HCT116 (cell line): ENCODE data around the gene NAA16. TPM values are rescaled to one million over a fixed set of nuclear protein-coding genes. Genes with fewer than 3 reads are reported as not detected.

ENCODE experiments used
- ATAC-seq: fragments of 200-7000 bp; cut with Tn5 transposase; 2 replicates; pipeline ENCODE4 v1.9.1; 2020; ENCODE audit warnings: mild to moderate bottlenecking, moderate library complexity
- BruUV-seq: library from RNA; stranded (reverse); fragments of 400-500 nt; replicated peaks from 2 replicates; lab custom pipeline; 2021; lab: Mats Ljungman, UMichigan
- CTCF ChIA-PET: fragments of 300-600 bp; sonication (Branson Sonifier 250); formaldehyde crosslinking; loops from one replicate; lab custom pipeline; 2021; ENCODE audit warnings: antibody characterized with exemption; lab: Charles Lee
- POLR2A ChIA-PET: fragments of 300-600, 350-600 bp; sonication (Branson Sonifier 250); formaldehyde crosslinking; loops from one replicate; lab custom pipeline; 2021; ENCODE audit warnings: antibody characterized with exemption; lab: Charles Lee
- RAD21 ChIA-PET, 2 experiments: fragments of 300-600 bp; sonication (Branson Sonifier 250); formaldehyde crosslinking; loops; one replicate each; lab custom pipeline; 2023; ENCODE audit warnings: low total read pairs in 2 of 2; ENCODE audit not compliant: uncharacterized antibody in 2 of 2, unreplicated experiment in 2 of 2, low non-redundant PET in 1 of 2; lab: Charles Lee
- DNase-seq: peaks from one replicate; pipeline ENCODE4 v3.0.0-alpha.2; 2010; ENCODE audit warnings: low read depth, low spot score
- H2AFZ ChIP-seq: fragments of 200-600 bp; shearing (Covaris generic), sonication (generic); 2 replicates; pipeline ENCODE4 v1.6.1; 2017; ENCODE audit warnings: low read depth, mixed run types, mixed read lengths, antibody characterized with exemption, low read length; ENCODE audit not compliant: poor library complexity, severe bottlenecking
- H3K27ac ChIP-seq: 2 replicates; pipeline ENCODE4 v1.5.1; 2012; ENCODE audit warnings: low read depth, low read length
- H3K27me3 ChIP-seq: fragments of 200-600 bp; sonication (generic); 2 replicates; pipeline ENCODE4 v1.6.1; 2016; ENCODE audit warnings: mixed run types, low read length, mixed read lengths; ENCODE audit not compliant: insufficient read depth
- H3K36me3 ChIP-seq, 2 experiments: fragments of 200-500 bp in 1 of 2; fragments of 200-600 bp in 1 of 2; sonication (Bioruptor generic) in 1 of 2; sonication (generic) in 1 of 2; 2 replicates each; pipeline versions ENCODE4 v1.5.1 to v1.6.1; 2014 to 2016; ENCODE audit warnings: low read length in 2 of 2, inconsistent platforms in 1 of 2, mixed read lengths in 1 of 2, mixed run types in 1 of 2; ENCODE audit not compliant: insufficient read depth in 2 of 2, control insufficient read depth in 1 of 2
- H3K4me1 ChIP-seq, 2 experiments: fragments of 200-600 bp in 1 of 2; sonication (generic) in 1 of 2; 2 replicates each; pipeline versions ENCODE4 v1.5.1 to v1.6.1; 2012 to 2017; ENCODE audit warnings: low read length in 2 of 2, inconsistent platforms in 1 of 2, mild to moderate bottlenecking in 1 of 2, mixed read lengths in 1 of 2, mixed run types in 1 of 2, moderate library complexity in 1 of 2; ENCODE audit not compliant: insufficient read depth in 2 of 2, control insufficient read depth in 1 of 2
- H3K4me2 ChIP-seq: fragments of 200-600 bp; sonication (generic); 2 replicates; pipeline ENCODE4 v1.6.1; 2017; ENCODE audit warnings: mixed run types, low read length, mixed read lengths
- H3K4me3 ChIP-seq, 2 experiments: fragments of 200-600 bp in 1 of 2; sonication (generic) in 1 of 2; replicated peaks in 1 of 2; 2 replicates each; pipeline ENCODE4 v1.5.1; 2011 to 2016; ENCODE audit warnings: low read length in 2 of 2, control low read depth in 1 of 2, low read depth in 1 of 2, mild to moderate bottlenecking in 1 of 2, mixed read lengths in 1 of 2, mixed run types in 1 of 2
- H3K79me2 ChIP-seq: fragments of 200-600 bp; sonication (generic); 2 replicates; pipeline ENCODE4 v1.6.1; 2017; ENCODE audit warnings: mild to moderate bottlenecking, mixed run types, low read length, moderate library complexity, mixed read lengths; ENCODE audit not compliant: insufficient read depth
- H3K9ac ChIP-seq: fragments of 200-600 bp; sonication (generic); 2 replicates; pipeline ENCODE4 v1.6.1; 2016; ENCODE audit warnings: low read length, mixed read lengths
- H3K9me2 ChIP-seq: fragments of 200-600 bp; sonication (generic), shearing (Covaris generic); 2 replicates; pipeline ENCODE4 v1.6.1; 2017; ENCODE audit warnings: mixed run types, mild to moderate bottlenecking, moderate library complexity; ENCODE audit not compliant: insufficient read depth
- H3K9me3 ChIP-seq, 2 experiments: fragments of 200-500 bp in 1 of 2; fragments of 200-600 bp in 1 of 2; sonication (Bioruptor generic) in 1 of 2; sonication (generic) in 1 of 2; 2 replicates each; pipeline ENCODE4 v1.6.1; 2014 to 2017; ENCODE audit warnings: low read length in 2 of 2, mixed read lengths in 2 of 2, inconsistent platforms in 1 of 2, low read depth in 1 of 2, mild to moderate bottlenecking in 1 of 2, mixed run types in 1 of 2, moderate library complexity in 1 of 2; ENCODE audit not compliant: control insufficient read depth in 1 of 2, insufficient read depth in 1 of 2
- H4K20me1 ChIP-seq: fragments of 200-600 bp; sonication (generic), shearing (Covaris generic); 2 replicates; pipeline ENCODE4 v1.6.1; 2017; ENCODE audit warnings: mixed run types, mild to moderate bottlenecking, moderate library complexity; ENCODE audit not compliant: insufficient read depth
- CBX3 ChIP-seq: IDR thresholded peaks from 2 replicates; pipeline ENCODE4 v1.6.1; 2012; ENCODE audit warnings: low read depth
- CEBPB ChIP-seq: IDR thresholded peaks from 2 replicates; pipeline ENCODE4 v1.6.1; 2012; ENCODE audit warnings: low read depth
- EGR1 ChIP-seq: IDR thresholded peaks from 2 replicates; pipeline ENCODE4 v1.6.1; 2012; ENCODE audit warnings: low read depth
- ELF1 ChIP-seq: IDR thresholded peaks from 2 replicates; pipeline ENCODE4 v1.6.1; 2012; ENCODE audit warnings: low read depth, borderline replicate concordance
- EZH2phosphoT487 ChIP-seq: fragments of 200-600 bp; IDR thresholded peaks from 2 replicates; pipeline ENCODE4 v1.6.1; 2018; ENCODE audit warnings: antibody characterized with exemption, borderline replicate concordance
- FOSL1 ChIP-seq: IDR thresholded peaks from 2 replicates; pipeline ENCODE4 v1.6.1; 2012; ENCODE audit warnings: low read depth
- JUND ChIP-seq: IDR thresholded peaks from 2 replicates; pipeline ENCODE4 v1.6.1; 2012
- POLR2AphosphoS5 ChIP-seq: IDR thresholded peaks from 2 replicates; pipeline ENCODE4 v1.6.1; 2011; ENCODE audit warnings: mild to moderate bottlenecking, low read depth, low read length, moderate library complexity
- SIN3A ChIP-seq: IDR thresholded peaks from 2 replicates; pipeline ENCODE4 v1.6.1; 2012; ENCODE audit warnings: low read depth
- SP1 ChIP-seq: IDR thresholded peaks from 2 replicates; pipeline ENCODE4 v1.6.1; 2012; ENCODE audit warnings: low read depth
- TCF7L2 ChIP-seq: IDR thresholded peaks from 2 replicates; pipeline ENCODE4 v1.7.0; 2011; ENCODE audit warnings: borderline replicate concordance, inconsistent platforms; ENCODE audit not compliant: insufficient read depth, insufficient read length; ENCODE audit errors: extremely low read depth
- ZFX ChIP-seq: fragments of 450-650 bp; IDR thresholded peaks from 2 replicates; pipeline ENCODE4 v1.6.1; 2017
- ZNF274 ChIP-seq: fragments of 200-500 bp; sonication (Bioruptor generic); IDR thresholded peaks from 2 replicates; pipeline ENCODE4 v1.6.1; 2014; ENCODE audit warnings: mild to moderate bottlenecking, low read depth, low read length, inconsistent platforms
- intact Hi-C: fragments of 100-400 bp; cut with micrococcal nuclease; formaldehyde crosslinking; loops from 2 replicates; pipeline ENCODE4 v1.10.0; 2022
- total RNA-seq: library from RNA; stranded (reverse); gene quantifications from one replicate; pipeline ENCODE4 v1.2.1, GENCODE V29; 2021; ENCODE audit not compliant: unreplicated experiment
- TF ChIP-seq, protein P1 (sequence below): IDR thresholded peaks from 2 replicates; pipeline ENCODE4 v1.6.1; 2012
- TF ChIP-seq, protein P2 (sequence below): IDR thresholded peaks from 2 replicates; pipeline ENCODE4 v1.6.1; 2011; ENCODE audit warnings: mild to moderate bottlenecking, low read length, moderate library complexity; ENCODE audit not compliant: insufficient replicate concordance; ENCODE audit errors: extremely low read depth
- TF ChIP-seq, protein P3 (sequence below), 3 experiments: fragments of 200-600 bp in 1 of 3; sonication (generic) in 1 of 3; IDR thresholded peaks in 2 of 3; conservative IDR thresholded peaks in 1 of 3; 2 replicates each; pipeline ENCODE4 v1.5.1; 2012 to 2017; ENCODE audit warnings: low read depth in 2 of 3, low read length in 2 of 3, antibody characterized with exemption in 1 of 3, borderline replicate concordance in 1 of 3, control low read depth in 1 of 3, mild to moderate bottlenecking in 1 of 3, mixed read lengths in 1 of 3, mixed run types in 1 of 3, moderate library complexity in 1 of 3; ENCODE audit not compliant: insufficient read depth in 1 of 3

NAA16 gene
- total RNA-seq, 1 experiment from 2014 or later: 19.1 TPM

GRCh38 chr13:41284512-41285288 lies 26.4 kb upstream of the NAA16 start:
- TF ChIP-seq EZH2phosphoT487: no peak
- TF ChIP-seq FOSL1: peak; percentile 84
- peak; percentile 56; the same call in 1 of the 2 replicates for TF ChIP-seq CBX3
- TF ChIP-seq SP1: peak; percentile 57
- TF ChIP-seq JUND: peak; percentile 57
- TF ChIP-seq CEBPB: peak; percentile 65
- ChIA-PET RAD21 (interaction anchor here in 1 of 2 experiments (0.7 kb wide), 1 partner anchor 990 kb away, joined by 4 read pairs; no protein-coding TSS in a partner anchor), POLR2A (no interaction called here), CTCF (no interaction called here)
- no peaks in the 10 kb centered on the region for H3K9me3 ChIP-seq
- no peak overlapping the region for H2AFZ ChIP-seq
- intact Hi-C loops: no loop called here
- peak; percentile 83 for ATAC-seq
- H3K79me2 ChIP-seq: no peaks in the 10 kb centered on the region
- H3K4me2 ChIP-seq: peak overlapping the region; percentile 56
- no peaks in the 10 kb centered on the region for H3K9me2 ChIP-seq
- no peaks in the 10 kb centered on the region for H3K36me3 ChIP-seq
- peaks cover 4 to 18% of the 10 kb centered on the region in 2 experiments; a peak in 3 of 4 replicates for H3K4me1 ChIP-seq
- BruUV-seq: no TSS peak
- peak; percentile 48 for DNase-seq
- no peaks in the 10 kb centered on the region for H4K20me1 ChIP-seq
- H3K4me3 ChIP-seq: no peak overlapping the region
- H3K27ac ChIP-seq: no peak overlapping the region
- no peaks in the 10 kb centered on the region for H3K27me3 ChIP-seq
- H3K9ac ChIP-seq: no peak overlapping the region

GRCh38 chr13:41286370-41286769 lies 24.7 kb upstream of the NAA16 start:
- POLR2A ChIA-PET: no interaction called here

More at GRCh38 chr13:41286370-41286769, 24.7 kb upstream of the NAA16 start:
- H3K9ac ChIP-seq: no peak overlapping the region
- no peaks in the 10 kb centered on the region for H4K20me1 ChIP-seq
- no peak for TF ChIP-seq SP1
- TF ChIP-seq TCF7L2: no peak
- TF ChIP-seq JUND: no peak
- no peak for TF ChIP-seq CEBPB
- TF ChIP-seq EGR1: no peak
- TF ChIP-seq POLR2AphosphoS5: no peak
- no peak for TF ChIP-seq ELF1
- no peak for TF ChIP-seq ZNF274
- no peak for TF ChIP-seq ZFX
- no peak for TF ChIP-seq SIN3A
- TF ChIP-seq, protein P1, sequence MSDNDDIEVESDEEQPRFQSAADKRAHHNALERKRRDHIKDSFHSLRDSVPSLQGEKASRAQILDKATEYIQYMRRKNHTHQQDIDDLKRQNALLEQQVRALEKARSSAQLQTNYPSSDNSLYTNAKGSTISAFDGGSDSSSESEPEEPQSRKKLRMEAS: no peak
- TF ChIP-seq, protein P2, sequence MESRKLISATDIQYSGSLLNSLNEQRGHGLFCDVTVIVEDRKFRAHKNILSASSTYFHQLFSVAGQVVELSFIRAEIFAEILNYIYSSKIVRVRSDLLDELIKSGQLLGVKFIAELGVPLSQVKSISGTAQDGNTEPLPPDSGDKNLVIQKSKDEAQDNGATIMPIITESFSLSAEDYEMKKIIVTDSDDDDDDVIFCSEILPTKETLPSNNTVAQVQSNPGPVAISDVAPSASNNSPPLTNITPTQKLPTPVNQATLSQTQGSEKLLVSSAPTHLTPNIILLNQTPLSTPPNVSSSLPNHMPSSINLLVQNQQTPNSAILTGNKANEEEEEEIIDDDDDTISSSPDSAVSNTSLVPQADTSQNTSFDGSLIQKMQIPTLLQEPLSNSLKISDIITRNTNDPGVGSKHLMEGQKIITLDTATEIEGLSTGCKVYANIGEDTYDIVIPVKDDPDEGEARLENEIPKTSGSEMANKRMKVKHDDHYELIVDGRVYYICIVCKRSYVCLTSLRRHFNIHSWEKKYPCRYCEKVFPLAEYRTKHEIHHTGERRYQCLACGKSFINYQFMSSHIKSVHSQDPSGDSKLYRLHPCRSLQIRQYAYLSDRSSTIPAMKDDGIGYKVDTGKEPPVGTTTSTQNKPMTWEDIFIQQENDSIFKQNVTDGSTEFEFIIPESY: no peak
- no peak for TF ChIP-seq CBX3
- TF ChIP-seq, protein P3, sequence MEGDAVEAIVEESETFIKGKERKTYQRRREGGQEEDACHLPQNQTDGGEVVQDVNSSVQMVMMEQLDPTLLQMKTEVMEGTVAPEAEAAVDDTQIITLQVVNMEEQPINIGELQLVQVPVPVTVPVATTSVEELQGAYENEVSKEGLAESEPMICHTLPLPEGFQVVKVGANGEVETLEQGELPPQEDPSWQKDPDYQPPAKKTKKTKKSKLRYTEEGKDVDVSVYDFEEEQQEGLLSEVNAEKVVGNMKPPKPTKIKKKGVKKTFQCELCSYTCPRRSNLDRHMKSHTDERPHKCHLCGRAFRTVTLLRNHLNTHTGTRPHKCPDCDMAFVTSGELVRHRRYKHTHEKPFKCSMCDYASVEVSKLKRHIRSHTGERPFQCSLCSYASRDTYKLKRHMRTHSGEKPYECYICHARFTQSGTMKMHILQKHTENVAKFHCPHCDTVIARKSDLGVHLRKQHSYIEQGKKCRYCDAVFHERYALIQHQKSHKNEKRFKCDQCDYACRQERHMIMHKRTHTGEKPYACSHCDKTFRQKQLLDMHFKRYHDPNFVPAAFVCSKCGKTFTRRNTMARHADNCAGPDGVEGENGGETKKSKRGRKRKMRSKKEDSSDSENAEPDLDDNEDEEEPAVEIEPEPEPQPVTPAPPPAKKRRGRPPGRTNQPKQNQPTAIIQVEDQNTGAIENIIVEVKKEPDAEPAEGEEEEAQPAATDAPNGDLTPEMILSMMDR (IDR thresholded peaks at IDR 0.05 in 2 of 3, conservative IDR thresholded peaks at IDR 0.05 in 1 of 3; ENCODE audit: borderline replicate concordance in 1 of 3, insufficient read depth in 1 of 3, low read depth in 2 of 3, low read length in 2 of 3): no peak
- no peak overlapping the region for H3K4me3 ChIP-seq
- no peak overlapping the region for H3K4me2 ChIP-seq
- ATAC-seq (no peak), DNase-seq (no peak)
- no peaks in the 10 kb centered on the region for H3K79me2 ChIP-seq
- peaks cover 4 to 18% of the 10 kb centered on the region in 2 experiments; a peak in 3 of 4 replicates for H3K4me1 ChIP-seq
- H3K9me2 ChIP-seq: no peaks in the 10 kb centered on the region
- intact Hi-C loops: no loop called here
- no peaks in the 10 kb centered on the region for H3K36me3 ChIP-seq
- no peak overlapping the region for H3K27ac ChIP-seq
- no peaks in the 10 kb centered on the region for H3K9me3 ChIP-seq
- RAD21 ChIA-PET: no interaction called here
- CTCF ChIA-PET: no interaction called here
- no TSS peak for BruUV-seq
- no peak overlapping the region for H2AFZ ChIP-seq
- H3K27me3 ChIP-seq: no peaks in the 10 kb centered on the region
